GM19397 (cell line): ENCODE data around the gene ZW10.
"Not testable (repeated sequence)": the region's sequence is repeated elsewhere in the genome, so short reads cannot be mapped to it uniquely, and the experiment has no call there.

Source experiments
- ATAC-seq: cut with Tn5 transposase; IDR thresholded peaks from one replicate; pipeline ENCODE4 v1.9.1; 2021; ENCODE audit warnings: mild to moderate bottlenecking, moderate library complexity; ENCODE audit not compliant: unreplicated experiment

The ZW10 gene

DNA sequence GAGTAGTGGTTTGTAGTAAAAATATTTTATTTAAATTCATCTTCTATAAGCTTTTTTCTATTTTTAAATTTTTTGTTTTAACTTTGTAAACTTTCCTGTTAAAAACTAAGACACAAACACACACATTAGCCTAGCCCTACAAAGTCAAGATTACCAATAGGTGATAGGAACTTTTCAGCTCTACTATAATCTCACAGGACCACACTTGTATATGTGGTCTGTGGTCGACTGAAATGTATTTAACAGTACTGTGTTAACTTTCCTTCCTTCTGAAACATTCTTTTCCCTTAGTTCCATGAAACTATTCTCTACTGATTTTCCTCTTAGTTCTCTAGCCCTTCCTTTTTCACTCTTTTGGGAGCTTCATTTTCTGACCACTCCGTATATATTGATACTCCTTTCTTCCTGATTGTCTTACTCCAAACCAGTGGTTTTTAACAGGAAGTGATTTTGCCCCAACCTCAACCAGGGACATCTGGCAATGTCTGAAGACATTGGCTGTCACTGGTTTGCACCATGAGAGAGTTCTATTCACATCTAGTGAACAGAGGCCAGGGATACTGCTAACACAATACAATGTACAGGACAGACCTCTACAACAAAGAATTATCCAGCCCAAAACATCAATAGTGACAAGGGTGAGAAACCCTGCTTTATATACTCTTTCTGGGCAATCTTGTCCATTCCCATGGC is 8.8 kb downstream of the ZW10 start:
- ATAC-seq = no peak

DNA sequence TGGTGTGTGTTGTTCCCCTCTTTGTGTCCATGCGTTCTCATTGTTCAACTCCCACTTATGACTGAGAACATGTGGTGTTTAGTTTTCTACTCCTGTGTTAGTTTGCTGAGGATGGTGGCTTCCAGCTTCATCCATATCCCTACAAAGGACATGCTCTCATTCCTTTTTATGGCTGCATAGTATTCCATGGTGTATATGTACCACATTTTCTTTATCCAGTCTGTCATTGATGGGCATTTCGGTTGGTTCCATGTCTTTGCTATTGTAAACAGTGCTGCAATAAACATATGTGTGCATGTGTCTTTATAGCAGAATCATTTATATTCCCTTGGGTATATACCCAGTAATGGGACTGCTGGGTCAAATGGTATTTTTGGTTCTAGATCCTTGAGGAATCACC is 10.5 kb downstream of the ZW10 start:
- not testable (repeated sequence) for ATAC-seq

DNA sequence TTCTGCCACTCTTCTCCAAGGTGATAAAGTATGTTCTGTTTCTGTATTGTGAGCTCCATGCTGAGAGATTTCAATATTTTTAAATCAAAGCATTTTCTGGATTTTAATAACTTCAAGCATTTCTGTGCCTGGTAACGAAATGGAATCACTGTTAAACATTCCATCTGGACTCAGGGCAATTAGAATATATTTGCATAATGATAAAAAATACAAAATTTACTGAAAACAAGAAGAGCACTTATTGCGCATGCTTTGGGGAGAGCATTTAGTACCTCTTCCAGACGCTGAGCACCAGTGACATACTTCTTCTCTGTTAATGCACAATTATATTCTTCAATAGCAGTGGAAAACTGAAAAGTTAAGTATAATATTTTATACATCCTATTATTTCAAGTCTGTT is 13.3 kb downstream of the ZW10 start:
- no peak for ATAC-seq

DNA sequence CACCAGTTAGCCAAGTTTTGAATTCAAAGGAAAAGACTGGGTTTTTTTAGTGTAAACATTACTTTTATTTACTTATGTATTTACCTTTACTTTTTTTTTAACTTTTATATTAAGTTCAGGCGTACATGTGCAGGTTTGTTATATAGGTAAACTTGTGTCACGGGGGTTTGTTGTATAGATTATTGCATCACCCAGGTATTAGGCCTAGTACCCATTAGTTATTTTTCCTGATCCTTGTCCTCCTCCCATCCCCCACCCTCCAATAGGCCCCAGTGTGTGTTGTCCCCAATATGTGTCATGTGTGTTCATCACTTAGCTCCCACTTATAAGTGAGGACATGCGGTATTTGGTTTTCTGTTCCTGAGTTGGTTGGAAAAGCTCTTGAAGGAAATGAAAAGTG is 20.6 kb downstream of the ZW10 start:
- no peak for ATAC-seq

DNA sequence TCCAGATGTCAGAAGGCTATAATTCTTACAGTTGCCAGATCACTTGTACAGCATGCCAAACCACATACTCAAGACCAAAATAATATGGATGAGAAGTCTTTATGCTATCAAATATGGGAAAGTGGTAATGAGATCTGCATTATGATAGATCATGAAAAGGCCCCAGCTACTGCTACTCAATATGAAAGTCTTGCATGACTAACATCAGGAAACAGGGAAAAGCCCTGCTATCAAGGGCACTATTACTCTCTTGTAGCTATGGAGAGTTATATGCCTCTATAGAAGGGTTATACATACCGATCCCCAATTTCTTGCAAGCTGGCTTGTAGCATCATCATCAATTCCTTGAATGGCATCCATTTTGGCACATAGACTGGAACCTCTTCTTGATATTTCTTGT is 37.2 kb downstream of the ZW10 start:
- no peak for ATAC-seq

DNA sequence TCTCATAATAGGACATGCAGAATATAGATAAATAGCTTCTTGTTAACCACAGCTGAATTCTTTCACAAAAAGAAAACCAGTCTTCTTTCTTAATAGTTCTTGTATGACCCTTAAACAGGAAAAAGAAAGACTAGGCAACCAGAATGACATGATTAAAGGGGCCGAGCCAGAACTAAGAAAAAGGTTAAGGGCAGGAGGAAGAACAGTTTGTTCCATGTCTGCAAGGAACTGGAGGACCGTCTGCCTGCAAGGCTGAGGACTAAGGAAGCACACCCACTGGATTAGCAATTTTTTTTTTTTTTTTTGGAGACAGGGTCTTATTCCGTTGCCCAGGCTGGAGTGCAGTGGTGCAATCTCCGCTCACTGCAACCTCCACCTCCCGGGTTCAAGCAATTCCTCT is 41.4 kb downstream of the ZW10 start:
- no peak for ATAC-seq

DNA sequence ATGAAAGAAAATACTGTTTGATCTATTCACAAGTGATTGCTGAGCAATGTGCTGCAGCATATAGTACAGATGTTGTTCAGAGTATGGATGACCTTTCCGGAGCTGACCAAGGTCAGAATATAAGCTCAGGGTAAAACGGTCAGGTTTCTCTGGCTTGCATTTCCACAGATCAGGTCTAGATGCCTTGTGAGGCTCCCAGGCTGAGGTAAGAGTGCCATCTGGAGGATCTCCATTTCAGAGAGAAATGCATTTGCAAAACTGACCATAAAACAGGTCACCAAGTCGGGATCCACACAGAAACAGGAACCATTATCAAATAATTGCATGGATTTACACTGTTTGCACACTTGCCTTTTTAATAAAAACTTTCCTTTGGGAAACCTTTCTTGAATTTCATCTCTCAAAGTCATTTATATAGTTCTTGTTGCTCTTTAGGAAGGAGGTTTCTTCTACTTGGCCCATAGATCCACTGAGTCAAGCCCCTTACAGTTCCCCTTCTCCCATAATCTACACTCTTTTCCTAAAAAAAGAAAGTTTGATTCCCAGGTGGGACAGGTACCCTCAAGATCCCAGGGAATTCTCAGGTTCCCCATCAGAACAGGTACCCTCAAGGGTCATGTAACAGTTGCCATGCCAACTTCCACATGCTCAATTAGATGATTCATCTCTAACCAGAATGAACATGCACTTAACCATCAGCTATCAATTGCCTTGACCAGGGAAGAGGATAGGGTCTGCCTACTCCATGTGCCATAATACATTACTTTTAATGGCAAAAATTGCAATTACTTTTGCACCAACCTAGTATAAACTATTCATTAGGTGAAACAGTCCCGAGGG is 42.4 kb downstream of the ZW10 start:
- ATAC-seq = no peak

DNA sequence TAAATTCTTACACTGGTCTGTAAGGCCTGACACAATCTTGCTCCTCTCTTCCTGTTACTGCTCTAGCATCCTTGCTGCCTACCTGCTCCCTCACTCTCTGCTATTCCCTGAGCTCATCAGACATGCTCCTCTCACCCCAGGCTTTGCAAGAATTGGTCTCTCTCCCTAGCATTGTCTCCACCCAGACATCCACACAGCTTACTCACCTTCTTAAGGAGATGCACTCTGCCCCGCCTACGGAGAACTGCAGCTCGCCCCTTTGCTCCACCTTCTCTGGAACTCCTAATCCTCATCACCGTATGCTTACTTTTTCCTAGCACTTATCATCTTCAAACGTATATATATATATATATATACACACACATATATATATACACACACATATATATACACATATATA is 44.0 kb downstream of the ZW10 start:
- no peak for ATAC-seq

DNA sequence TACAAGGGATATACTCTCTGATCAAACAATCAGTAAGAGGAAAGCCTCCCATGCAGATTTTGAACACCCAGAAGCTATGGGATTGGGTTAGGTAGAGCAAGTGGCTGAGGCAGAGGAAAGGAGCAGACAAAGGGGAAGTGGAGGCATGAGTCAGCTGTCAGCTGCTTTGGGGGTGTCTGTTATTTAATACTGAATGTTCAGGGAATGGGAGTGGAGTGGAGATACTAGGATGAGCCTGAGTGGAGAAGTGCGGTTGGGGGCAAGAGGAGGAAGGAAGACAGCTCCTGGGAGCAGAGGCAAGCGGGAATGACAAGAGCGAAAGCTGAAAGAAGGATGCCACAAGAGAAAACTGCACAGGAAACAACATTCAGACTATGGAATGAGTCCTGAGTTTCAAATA is 44.7 kb downstream of the ZW10 start:
- ATAC-seq = no peak

DNA sequence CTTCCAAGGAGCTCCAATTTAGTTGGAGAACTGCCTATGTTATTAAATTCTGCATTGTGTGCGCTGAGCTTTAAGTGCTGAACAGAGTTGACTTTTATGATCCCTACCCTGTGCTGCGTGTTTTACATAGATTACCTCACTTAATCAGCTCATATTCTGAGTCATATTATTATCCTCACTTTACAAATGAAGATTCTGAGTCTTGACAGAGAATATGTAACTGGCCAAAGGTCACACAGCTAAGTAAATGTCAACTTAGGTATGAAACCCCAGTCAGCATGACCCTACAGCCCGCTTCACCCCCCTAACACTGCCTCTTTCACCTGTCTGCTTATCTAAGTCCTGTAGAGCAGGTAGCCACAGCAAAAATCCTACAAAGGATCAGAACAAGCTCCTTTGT is 47.6 kb downstream of the ZW10 start:
- ATAC-seq = no peak

DNA sequence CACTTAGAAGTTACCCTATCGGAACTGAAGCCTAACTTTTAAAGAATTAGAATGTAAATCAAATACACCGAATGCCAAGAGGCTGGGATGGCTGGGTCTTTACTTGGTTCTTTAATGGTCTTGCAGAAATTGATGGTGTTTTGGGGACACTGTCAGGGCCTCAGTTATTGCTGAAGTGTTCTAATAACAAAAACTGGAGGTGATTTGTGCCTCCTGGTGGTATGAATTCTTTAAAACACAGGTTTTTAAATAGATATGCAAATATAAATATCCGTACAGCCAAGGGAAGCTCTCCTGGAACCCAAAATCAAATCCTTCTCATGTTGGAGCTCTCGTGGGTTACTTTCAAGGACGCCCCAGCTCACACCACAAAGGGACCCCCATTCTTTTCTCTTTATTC is 48.1 kb downstream of the ZW10 start:
- no peak for ATAC-seq

DNA sequence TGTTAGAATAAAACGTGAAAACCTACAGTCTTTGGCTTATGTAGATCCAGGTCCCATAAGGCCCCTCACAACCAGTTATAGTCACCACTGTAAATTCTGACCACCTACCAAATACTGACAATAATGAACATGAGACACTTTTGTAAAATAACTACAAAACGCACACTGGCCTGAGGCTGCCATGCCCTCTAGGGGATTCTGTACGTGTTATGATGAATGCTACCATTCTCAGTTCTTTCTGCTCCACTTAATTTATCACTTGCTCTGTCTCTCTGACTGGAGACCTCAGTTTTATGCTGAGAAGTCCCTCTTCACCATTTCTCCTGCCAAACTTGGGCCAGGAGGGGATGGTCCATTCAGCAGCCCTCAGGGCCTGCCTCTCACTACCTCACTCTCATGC is 48.7 kb downstream of the ZW10 start:
- no peak for ATAC-seq

DNA sequence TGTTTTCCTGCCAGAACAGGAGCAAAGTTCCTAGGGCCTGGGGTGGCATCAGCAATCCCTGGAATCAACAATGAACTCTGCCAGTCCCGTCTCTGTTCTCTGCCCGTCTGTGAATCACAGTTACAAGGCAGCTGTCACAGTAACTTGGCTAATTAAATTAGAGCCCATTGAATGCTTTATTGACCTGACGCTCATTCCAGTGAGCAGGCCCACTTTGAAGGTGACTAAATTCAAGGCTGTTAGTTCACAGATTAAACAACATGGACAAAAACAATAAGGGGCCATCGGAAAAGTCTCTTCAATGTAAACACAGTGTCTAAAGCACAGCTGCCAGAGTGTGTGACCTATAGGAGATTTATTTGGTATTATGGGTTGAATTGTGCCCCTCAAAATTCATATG is 49.7 kb downstream of the ZW10 start:
- no peak for ATAC-seq

DNA sequence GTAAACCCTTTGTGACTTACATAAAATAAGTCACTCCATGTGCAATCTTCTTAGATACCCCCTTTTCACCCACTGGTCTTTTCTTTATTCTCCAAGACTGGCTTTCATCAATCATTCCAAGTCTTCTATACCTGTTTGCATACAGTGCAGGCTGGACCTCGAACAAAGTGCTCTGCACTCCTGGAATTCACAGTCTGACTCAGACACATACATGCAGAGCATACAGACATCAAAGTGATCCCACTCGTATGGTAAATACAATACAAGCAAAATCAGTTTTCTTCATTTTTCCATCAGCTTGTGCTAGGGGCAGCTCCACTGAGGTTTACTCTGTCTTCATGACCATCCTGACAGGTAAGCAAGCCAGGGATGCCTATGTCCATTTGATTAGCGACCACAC is 50.6 kb downstream of the ZW10 start:
- no peak for ATAC-seq

DNA sequence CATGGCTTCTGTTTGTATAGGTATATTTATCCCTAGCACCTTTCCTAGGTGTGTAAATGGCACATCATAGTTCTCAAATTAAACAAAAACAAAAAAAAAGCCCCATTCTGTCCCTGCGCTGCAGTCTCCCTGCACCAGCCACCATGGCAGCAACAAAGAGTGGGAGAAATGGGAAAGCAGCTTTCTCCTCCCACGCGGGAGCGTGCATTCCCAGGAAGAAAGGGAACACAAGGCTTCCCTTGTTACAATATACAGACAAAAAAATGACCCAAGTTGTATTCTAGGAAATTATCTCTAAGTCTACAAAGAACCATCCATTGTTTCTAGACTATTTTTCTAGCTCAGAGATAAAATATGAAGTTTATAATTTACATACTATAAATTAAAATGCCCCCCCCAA is 51.3 kb downstream of the ZW10 start:
- no peak for ATAC-seq

DNA sequence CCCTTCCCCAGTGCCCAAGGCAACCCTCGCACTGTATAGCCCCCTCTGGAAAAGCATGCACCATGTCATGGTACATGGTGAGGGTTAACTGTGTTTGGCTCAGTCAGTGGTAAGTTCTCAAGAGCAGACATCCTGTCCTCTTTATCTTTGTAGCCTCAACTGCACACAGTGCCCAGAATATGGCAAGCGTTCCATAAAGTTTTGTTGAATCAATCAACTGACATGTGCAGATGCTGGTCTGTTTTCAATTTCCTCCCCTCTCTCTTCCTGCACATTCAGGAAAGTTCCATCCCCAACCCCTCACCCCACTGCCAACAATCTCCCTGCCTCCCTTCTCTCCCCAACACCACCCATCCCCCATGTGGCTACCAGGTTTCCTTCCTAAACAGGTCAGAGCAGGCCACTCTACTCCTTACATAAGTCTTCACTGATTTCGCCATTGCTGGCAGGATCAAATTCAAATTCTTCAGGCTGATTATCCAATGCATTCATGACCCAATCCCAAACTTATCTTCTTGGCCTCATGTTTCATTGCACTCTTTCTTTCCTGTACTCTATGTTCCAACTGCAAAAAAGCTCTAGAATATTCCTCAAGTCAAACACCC is 51.9 kb downstream of the ZW10 start:
- ATAC-seq = no peak

DNA sequence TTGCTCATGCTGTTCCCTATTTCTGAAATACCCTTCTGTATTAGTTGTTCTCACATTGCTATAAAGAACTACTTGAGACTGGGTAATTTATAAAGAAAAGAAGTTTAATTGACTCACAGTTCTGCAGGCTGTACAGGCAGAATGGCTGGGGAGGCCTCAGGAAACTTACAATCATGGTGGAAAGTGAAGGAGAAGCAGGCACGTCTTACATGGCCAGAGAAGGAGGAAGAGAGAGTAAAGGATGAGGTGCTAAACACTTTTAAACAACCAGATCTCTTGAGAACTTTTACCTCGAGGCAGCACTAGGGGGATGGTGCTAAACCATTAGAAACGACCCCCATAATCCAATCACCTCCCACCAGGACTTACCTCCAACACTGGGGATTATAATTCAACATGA is 53.0 kb downstream of the ZW10 start:
- ATAC-seq = not testable (repeated sequence)

DNA sequence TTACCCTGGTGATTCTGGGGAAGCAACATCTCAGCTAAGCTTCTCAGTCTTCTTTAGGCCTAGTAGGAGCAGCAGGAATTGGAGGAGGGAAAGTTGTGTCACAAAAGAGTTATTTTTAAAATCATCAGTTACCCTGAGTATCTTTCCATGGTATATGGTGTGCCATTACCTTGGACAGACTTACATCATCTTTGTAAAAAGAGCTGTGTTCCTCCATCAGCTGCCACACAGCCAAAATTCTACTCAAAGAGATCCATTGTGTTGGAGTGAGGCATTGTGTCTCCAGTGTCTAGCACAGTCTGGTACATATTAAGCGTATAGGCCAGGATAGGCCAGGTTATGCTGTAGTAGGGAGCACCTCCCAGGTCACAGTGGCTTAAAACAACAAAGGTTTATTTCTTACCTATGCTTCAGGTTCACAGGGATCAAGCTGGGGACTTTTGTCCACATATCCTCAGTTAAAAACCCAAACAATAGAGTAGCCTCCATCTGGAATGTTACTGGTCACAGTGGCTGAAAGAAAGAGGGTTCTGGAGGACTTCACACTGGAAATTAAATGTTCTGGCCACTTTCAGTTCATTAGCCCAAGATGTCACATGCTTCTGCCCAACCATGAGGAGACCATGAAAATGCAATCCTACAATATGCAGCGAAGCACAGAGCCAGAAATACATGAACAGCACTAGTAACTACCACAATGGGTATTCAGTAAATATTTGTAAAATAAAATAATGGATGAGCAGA is 57.4 kb downstream of the ZW10 start:
- ATAC-seq = no peak

DNA sequence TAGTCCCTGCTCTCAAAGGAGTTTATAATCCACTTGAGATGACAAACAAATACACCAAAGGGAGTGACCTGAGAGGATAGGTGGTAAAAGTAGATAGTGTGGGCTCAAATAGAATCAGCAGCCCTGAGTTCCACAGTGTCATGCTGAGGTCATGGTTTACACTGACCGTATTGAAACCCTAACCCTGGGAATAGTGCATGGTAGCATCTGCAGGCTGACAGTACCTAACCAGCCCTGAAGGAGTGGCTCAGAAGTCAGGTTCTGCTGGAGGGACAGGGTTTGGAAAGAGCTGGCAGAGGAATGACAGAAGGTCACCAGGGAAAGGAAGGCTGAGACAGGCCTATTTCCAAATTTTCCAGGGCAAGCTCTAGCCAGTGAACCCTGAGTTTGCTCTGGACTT is 58.2 kb downstream of the ZW10 start:
- ATAC-seq = no peak

DNA sequence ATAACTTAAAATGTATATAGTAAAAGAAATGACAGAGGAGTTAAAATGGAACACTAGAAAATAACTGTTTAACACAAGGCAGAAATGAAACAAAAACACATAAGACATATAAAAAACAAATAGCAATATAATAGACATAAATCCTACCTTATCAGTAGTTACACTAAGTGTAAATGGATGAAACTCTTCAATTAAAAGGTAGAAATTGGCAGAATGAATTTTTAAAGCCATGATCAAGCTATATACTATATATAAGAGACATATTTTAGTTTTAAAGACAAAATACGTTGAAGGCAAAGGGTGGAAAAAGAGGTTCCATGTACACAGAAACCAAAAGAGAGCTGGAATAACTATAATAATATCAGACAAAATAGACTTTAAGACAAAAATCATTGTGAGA is 62.5 kb downstream of the ZW10 start:
- ATAC-seq = no peak

DNA sequence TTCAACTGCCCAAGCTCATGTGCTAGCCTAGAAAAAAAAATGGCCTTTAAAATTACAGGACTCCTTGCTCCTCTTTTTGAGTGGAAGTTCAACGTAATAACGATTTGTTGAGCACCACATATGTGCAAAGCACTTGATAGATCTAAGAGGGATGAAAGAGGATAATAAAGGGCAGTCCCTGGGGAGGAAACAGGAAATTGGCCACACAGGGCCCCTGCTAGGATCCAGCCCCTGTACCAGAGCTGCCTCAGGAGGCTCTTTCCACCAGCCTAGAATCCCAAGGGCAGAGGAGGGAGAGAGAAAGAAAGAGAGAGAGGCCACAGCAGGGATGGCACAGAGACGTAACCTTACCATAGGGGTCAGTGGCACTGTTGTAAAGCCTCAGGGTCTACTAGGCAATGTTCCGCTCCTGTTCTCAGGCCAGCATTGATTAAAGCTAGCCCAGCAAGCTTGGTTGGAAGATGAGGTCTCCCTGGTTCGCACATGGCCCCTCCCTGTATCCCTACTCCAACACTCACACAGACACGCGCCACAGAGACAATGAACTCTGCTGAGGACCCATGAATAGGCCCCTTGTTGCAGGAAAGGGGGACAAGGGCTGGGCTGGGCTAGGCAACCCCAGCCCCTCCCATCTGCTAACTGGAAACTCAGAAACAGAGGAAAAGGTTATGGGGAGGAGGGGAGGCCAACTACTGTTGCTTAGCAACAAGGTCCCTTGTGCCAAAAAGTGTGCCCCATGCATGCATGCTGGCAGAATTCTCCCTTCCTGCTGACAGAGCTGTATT is 67.4 kb downstream of the ZW10 start, which contains the start of gene TMPRSS5:
Gene TMPRSS5 (minus strand): TSS at position 438 of the 785 bp plus-strand sequence. CDS start 84 bp downstream, at position 354.
- ATAC-seq = no peak
